H1 (cell line): ENCODE results near the gene PLD3. TPM values are rescaled to one million over a fixed set of nuclear protein-coding genes. Genes with fewer than 3 reads are reported as not detected.

Source experiments
- ASH2L ChIP-seq: fragments of 200-600, 300-600 bp; sonication (generic); IDR thresholded peaks from one replicate; pipeline ENCODE4 v1.7.1; 2017; ENCODE audit warnings: low read length
- BRCA1 ChIP-seq: IDR thresholded peaks from 2 replicates; pipeline ENCODE4 v1.6.1; 2012; ENCODE audit warnings: low read depth, low read length, improper control_type of control experiment
- CBX5 ChIP-seq: fragments of 300-800, 300-1000 bp; sonication (generic); IDR thresholded peaks from 2 replicates; pipeline ENCODE4 v1.7.1; 2016; ENCODE audit warnings: antibody characterized with exemption, low read length, low read depth
- CHD2 ChIP-seq: IDR thresholded peaks from 2 replicates; pipeline ENCODE4 v1.6.1; 2012; ENCODE audit warnings: low read length, improper control_type of control experiment
- EP300 ChIP-seq, 2 experiments: IDR thresholded peaks; 1 replicate in 1 of 2; 2 replicates in 1 of 2; pipeline ENCODE4 v1.6.1; 2011 to 2012; ENCODE audit warnings: low read depth in 2 of 2, low read length in 2 of 2, mild to moderate bottlenecking in 2 of 2, borderline replicate concordance in 1 of 2, inconsistent platforms in 1 of 2, moderate library complexity in 1 of 2
- HDAC6 ChIP-seq: IDR thresholded peaks from one replicate; pipeline ENCODE4 v1.7.1; 2012; ENCODE audit warnings: low read depth, mild to moderate bottlenecking, inconsistent platforms, low read length, moderate library complexity
- RAD21 ChIP-seq, 2 experiments: IDR thresholded peaks in 1 of 2; conservative IDR thresholded peaks in 1 of 2; 2 replicates each; pipeline ENCODE4 v1.6.1; 2011; ENCODE audit warnings: low read depth in 2 of 2, low read length in 2 of 2, improper control_type of control experiment in 1 of 2, inconsistent platforms in 1 of 2, mild to moderate bottlenecking in 1 of 2, moderate library complexity in 1 of 2
- RFX5 ChIP-seq: IDR thresholded peaks from 2 replicates; pipeline ENCODE4 v1.6.1; 2011; ENCODE audit warnings: low read depth, low read length, improper control_type of control experiment, borderline replicate concordance
- RNF2 ChIP-seq: fragments of 200-900, 300-1000 bp; sonication (generic); IDR thresholded peaks from 2 replicates; pipeline ENCODE4 v1.7.1; 2016; ENCODE audit warnings: borderline replicate concordance, low read depth, mild to moderate bottlenecking, antibody characterized with exemption, low read length; ENCODE audit not compliant: poor library complexity, severe bottlenecking; ENCODE audit errors: missing control alignments
- SIN3A ChIP-seq, 2 experiments: IDR thresholded peaks in 1 of 2; conservative IDR thresholded peaks in 1 of 2; 2 replicates each; pipeline ENCODE4 v1.6.1; 2011 to 2012; ENCODE audit warnings: low read length in 2 of 2, improper control_type of control experiment in 1 of 2, low read depth in 1 of 2, mild to moderate bottlenecking in 1 of 2
- SIRT6 ChIP-seq: IDR thresholded peaks from one replicate; pipeline ENCODE4 v1.7.1; 2012; ENCODE audit warnings: low read length, inconsistent platforms
- SUZ12 ChIP-seq: fragments of 200-600 bp; sonication (generic); IDR thresholded peaks from 2 replicates; pipeline ENCODE4 v1.6.1; 2012; ENCODE audit warnings: mild to moderate bottlenecking, inconsistent platforms, low read length, moderate library complexity, mixed read lengths
- TEAD4 ChIP-seq: IDR thresholded peaks from 2 replicates; pipeline ENCODE4 v1.6.1; 2012; ENCODE audit warnings: low read depth, low read length, inconsistent platforms, mixed read lengths
- polyA plus RNA-seq, 7 experiments: library from polyadenylated mRNA; depleted of rRNA in 3 of 7; stranded (reverse) in 5 of 7; unstranded in 2 of 7; fragments of >200 nt in 5 of 7; fragments of 200-250 nt in 2 of 7; gene quantifications; 1 replicate in 5 of 7; 2 replicates in 1 of 7; 4 replicates in 1 of 7; pipeline versions ENCODE4 v1.2.1 to v1.2.3, GENCODE V29; 2011 to 2013; ENCODE audit warnings: missing spikeins in 2 of 7, mixed read lengths in 2 of 7
- total RNA-seq: library from RNA; stranded (reverse); fragmentation: NEBNext Ultra II Directional; extraction: Animal tissue kit (Norgen Biotek cat#: 25700); gene quantifications from 2 replicates; pipeline ENCODE4 v1.2.1, GENCODE V29; 2021
- TF ChIP-seq, protein P1 (sequence below): IDR thresholded peaks from 2 replicates; pipeline ENCODE4 v1.6.1; 2012; ENCODE audit warnings: inconsistent platforms
- TF ChIP-seq, protein P2 (sequence below): IDR thresholded peaks from 2 replicates; pipeline ENCODE4 v1.6.1; 2011; ENCODE audit warnings: low read depth, mild to moderate bottlenecking, low read length; ENCODE audit not compliant: insufficient read depth

The PLD3 gene
- total and polyA plus RNA-seq, 2 of the 8 experiments (the other 6 are each of a cell fraction or from before 2014, with no cell fraction given): 180 to 543 TPM

DNA sequence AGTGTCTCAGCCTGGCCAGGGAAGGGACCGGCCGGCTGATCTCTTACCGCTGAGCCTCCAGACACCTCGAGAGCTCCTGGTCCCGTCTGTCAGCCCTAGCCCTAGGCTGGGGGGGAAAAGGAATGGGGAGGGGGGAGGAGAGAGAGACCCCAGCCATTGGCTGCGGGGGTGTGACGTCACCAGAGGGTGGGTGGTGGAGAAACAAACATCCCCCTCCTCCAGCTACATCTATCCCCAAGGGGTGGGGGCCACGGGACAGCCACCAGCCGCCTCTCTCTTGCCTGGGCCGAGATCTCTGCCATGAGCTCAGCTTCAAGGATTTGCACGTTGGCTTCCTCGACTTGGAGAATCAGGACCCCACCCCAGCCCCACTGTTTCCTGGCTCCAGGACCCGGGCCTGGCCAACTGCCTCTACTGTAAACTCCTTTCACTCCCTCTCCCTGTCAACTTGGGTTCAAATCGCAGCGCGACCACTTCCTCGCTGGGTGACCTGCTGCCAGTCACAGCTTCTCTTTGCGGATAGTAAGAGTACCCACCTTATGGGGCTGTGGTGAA is 64.9 kb downstream of the PLD3 start, which contains the start of gene PRX (continued):
- TF ChIP-seq SUZ12: no peak
- TF ChIP-seq CHD2: peak; percentile 8; the same call in 1 of the 2 replicates
- no peak for TF ChIP-seq RFX5
- TF ChIP-seq RNF2: no peak
- TF ChIP-seq SIRT6: no peak
- peak; percentile 50 for TF ChIP-seq ASH2L
- TF ChIP-seq, protein P1, sequence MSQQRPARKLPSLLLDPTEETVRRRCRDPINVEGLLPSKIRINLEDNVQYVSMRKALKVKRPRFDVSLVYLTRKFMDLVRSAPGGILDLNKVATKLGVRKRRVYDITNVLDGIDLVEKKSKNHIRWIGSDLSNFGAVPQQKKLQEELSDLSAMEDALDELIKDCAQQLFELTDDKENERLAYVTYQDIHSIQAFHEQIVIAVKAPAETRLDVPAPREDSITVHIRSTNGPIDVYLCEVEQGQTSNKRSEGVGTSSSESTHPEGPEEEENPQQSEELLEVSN: no peak
- TF ChIP-seq EP300 (IDR thresholded peaks at IDR 0.05; ENCODE audit: borderline replicate concordance in 1 of 2, low read depth in 2 of 2, low read length in 2 of 2): no peak
- no peak for TF ChIP-seq BRCA1
- no peak for TF ChIP-seq RAD21 (IDR thresholded peaks at IDR 0.05 in 1 of 2, conservative IDR thresholded peaks at IDR 0.05 in 1 of 2; ENCODE audit: low read depth in 2 of 2, low read length in 2 of 2)
- TF ChIP-seq SIN3A (conservative IDR thresholded peaks at IDR 0.05 in 1 of 2, IDR thresholded peaks at IDR 0.05 in 1 of 2; ENCODE audit: low read depth in 1 of 2, low read length in 2 of 2): peak in 1 of 2 experiments; percentile 57; a peak in 1 of 4 replicates
- TF ChIP-seq CBX5: no peak
- TF ChIP-seq, protein P2, sequence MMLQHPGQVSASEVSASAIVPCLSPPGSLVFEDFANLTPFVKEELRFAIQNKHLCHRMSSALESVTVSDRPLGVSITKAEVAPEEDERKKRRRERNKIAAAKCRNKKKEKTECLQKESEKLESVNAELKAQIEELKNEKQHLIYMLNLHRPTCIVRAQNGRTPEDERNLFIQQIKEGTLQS: no peak
- no peak for TF ChIP-seq TEAD4
- TF ChIP-seq HDAC6: no peak
